ENCODE measurements around the gene RAD51B.
"Not testable (repeated sequence)": the region's sequence is repeated elsewhere in the genome, so short reads cannot be mapped to it uniquely, and the experiment has no call there.

RAD51B gene

GRCh38 chr14:68661226-68662225 lies 841.9 kb downstream of the RAD51B start:
- Histone ChIP-seq H3K36me3 (ENCODE audit: low read depth) (no peaks in the 10 kb centered on the region), H3K27me3 (ENCODE audit: insufficient read depth, poor library complexity, severe bottlenecking) (no peaks in the 10 kb centered on the region), H3K9me3 (ENCODE audit: severe bottlenecking) (no peaks in the 10 kb centered on the region), H3K4me1 (ENCODE audit: insufficient read depth, poor library complexity, severe bottlenecking) (no peaks in the 10 kb centered on the region), H3K27ac (ENCODE audit: poor library complexity, severe bottlenecking) (no peak overlapping the region), H3K4me3 (ENCODE audit: severe bottlenecking) (no peak overlapping the region)
- no peak for TF ChIP-seq CTCF (IDR thresholded peaks at IDR 0.05; ENCODE audit: poor library complexity, severe bottlenecking)
- ATAC-seq (ENCODE audit: low read depth) (no peak; the same call in 2 of the 3 replicates), DNase-seq (ENCODE audit: low spot score) (peak; percentile 25)

GRCh38 chr14:68662392-68662791 lies 842.8 kb downstream of the RAD51B start:
- H3K9me3 ChIP-seq (ENCODE audit: severe bottlenecking): no peaks in the 10 kb centered on the region
- DNase-seq (ENCODE audit: low spot score) (peak; percentile 19), ATAC-seq (ENCODE audit: low read depth) (no peak)
- no peaks in the 10 kb centered on the region for H3K27me3 ChIP-seq (ENCODE audit: insufficient read depth, poor library complexity, severe bottlenecking)
- no peaks in the 10 kb centered on the region for H3K36me3 ChIP-seq (ENCODE audit: low read depth)
- no peak overlapping the region for H3K4me3 ChIP-seq (ENCODE audit: severe bottlenecking)
- H3K27ac ChIP-seq (ENCODE audit: poor library complexity, severe bottlenecking): no peak overlapping the region
- no peak for TF ChIP-seq CTCF (IDR thresholded peaks at IDR 0.05; ENCODE audit: poor library complexity, severe bottlenecking)
- H3K4me1 ChIP-seq (ENCODE audit: insufficient read depth, poor library complexity, severe bottlenecking): no peaks in the 10 kb centered on the region

- not testable (repeated sequence) for H3K27me3 ChIP-seq (ENCODE audit: insufficient read depth, poor library complexity, severe bottlenecking); H3K36me3 ChIP-seq (ENCODE audit: low read depth); H3K4me1 ChIP-seq (ENCODE audit: insufficient read depth, poor library complexity, severe bottlenecking); H3K4me3 ChIP-seq (ENCODE audit: severe bottlenecking); H3K9me3 ChIP-seq (ENCODE audit: severe bottlenecking); ATAC-seq (ENCODE audit: low read depth); H3K27ac ChIP-seq (ENCODE audit: poor library complexity, severe bottlenecking)
- peak; percentile 38 for DNase-seq (ENCODE audit: low spot score)
Measured at GRCh38 chr14:68662826-68663225, 843.2 kb downstream of the RAD51B start.

- no peak for TF ChIP-seq CTCF (IDR thresholded peaks at IDR 0.05; ENCODE audit: poor library complexity, severe bottlenecking)
- no peaks in the 10 kb centered on the region for H3K9me3 ChIP-seq (ENCODE audit: severe bottlenecking)
- H3K4me1 ChIP-seq (ENCODE audit: insufficient read depth, poor library complexity, severe bottlenecking): no peaks in the 10 kb centered on the region
- ATAC-seq (ENCODE audit: low read depth) (no peak), DNase-seq (ENCODE audit: low spot score) (peak; percentile 9)
- H3K27me3 ChIP-seq (ENCODE audit: insufficient read depth, poor library complexity, severe bottlenecking): no peaks in the 10 kb centered on the region
- no peak overlapping the region for H3K27ac ChIP-seq (ENCODE audit: poor library complexity, severe bottlenecking)
- H3K4me3 ChIP-seq (ENCODE audit: severe bottlenecking): no peak overlapping the region
- no peaks in the 10 kb centered on the region for H3K36me3 ChIP-seq (ENCODE audit: low read depth)
Measured at GRCh38 chr14:68663385-68664076, 844.0 kb downstream of the RAD51B start.

GRCh38 chr14:68664225-68664681 lies 844.7 kb downstream of the RAD51B start:
- ATAC-seq (ENCODE audit: low read depth) (no peak), DNase-seq (ENCODE audit: low spot score) (no peak)
- no peaks in the 10 kb centered on the region for H3K9me3 ChIP-seq (ENCODE audit: severe bottlenecking)
- peaks cover 1% of the 10 kb centered on the region for H3K4me1 ChIP-seq (ENCODE audit: insufficient read depth, poor library complexity, severe bottlenecking)
- no peak overlapping the region for H3K27ac ChIP-seq (ENCODE audit: poor library complexity, severe bottlenecking)
- TF ChIP-seq CTCF (IDR thresholded peaks at IDR 0.05; ENCODE audit: poor library complexity, severe bottlenecking): no peak
- H3K27me3 ChIP-seq (ENCODE audit: insufficient read depth, poor library complexity, severe bottlenecking): no peaks in the 10 kb centered on the region
- H3K36me3 ChIP-seq (ENCODE audit: low read depth): no peaks in the 10 kb centered on the region
- H3K4me3 ChIP-seq (ENCODE audit: severe bottlenecking): no peak overlapping the region

Data from RWPE2 (cell line).